Esophagus muscularis mucosa (tissue), 4 donors: ENCODE measurements around the gene GREB1. TPM values are rescaled to one million over a fixed set of nuclear protein-coding genes. Genes with fewer than 3 reads are reported as not detected.

Experiments used
- DNase-seq: peaks from one replicate; pipeline ENCODE4 v3.0.0-alpha.2; 2017; ENCODE audit errors: extremely low spot score
- H3K27ac ChIP-seq, 4 donors: fragments of 200-600 bp; sonication (generic); replicated peaks in 1 of 4; 1 replicate in 3 of 4; 2 replicates in 1 of 4; pipeline ENCODE4 v1.5.1; 2016 to 2019; ENCODE audit warnings: mild to moderate bottlenecking in 1 of 4
- H3K27me3 ChIP-seq, 4 donors: fragments of 200-600 bp; sonication (generic); one replicate each; pipeline versions ENCODE4 v1.5.1 to v1.6.0; 2016 to 2019
- H3K36me3 ChIP-seq, 4 donors: fragments of 200-600 bp; sonication (generic); one replicate each; pipeline ENCODE4 v1.5.1; 2016 to 2019
- H3K4me1 ChIP-seq, 4 donors: fragments of 200-600 bp; sonication (generic); one replicate each; pipeline ENCODE4 v1.5.1; 2016 to 2019
- H3K4me3 ChIP-seq, 4 donors: fragments of 200-600 bp; sonication (generic); 1 replicate in 2 of 4; 2 replicates in 2 of 4; pipeline ENCODE4 v1.5.1; 2016 to 2019; ENCODE audit warnings: mild to moderate bottlenecking in 4 of 4, moderate library complexity in 1 of 4
- H3K9me3 ChIP-seq, 4 donors: fragments of 200-600 bp; sonication (generic); 1 replicate in 3 of 4; 2 replicates in 1 of 4; pipeline ENCODE4 v1.5.1; 2016 to 2019
- EP300 ChIP-seq: sonication (generic); formaldehyde crosslinking; IDR thresholded peaks from one replicate; pipeline ENCODE4 v1.6.1; 2017; ENCODE audit warnings: antibody characterized with exemption
- POLR2A ChIP-seq: fragments of 450-650 bp; IDR thresholded peaks from one replicate; pipeline ENCODE4 v1.6.1; 2017; ENCODE audit warnings: antibody characterized with exemption, moderate library complexity, mild to moderate bottlenecking, low read depth
- POLR2AphosphoS5 ChIP-seq, 2 donors: sonication (generic); formaldehyde crosslinking; IDR thresholded peaks; one replicate each; pipeline ENCODE4 v1.6.1; 2017; ENCODE audit warnings: antibody characterized with exemption in 2 of 2
- WGBS: methylation state at CpG from one replicate; pipeline ENCODE4 v1.1.5; 2018; 5-methylcytosine and 5-hydroxymethylcytosine counted together
- intact Hi-C: fragments of 100-400 bp; cut with DNase I; formaldehyde crosslinking; loops from one replicate; pipeline ENCODE4 v1.15.1; 2023
- total RNA-seq, 4 donors: library from RNA; depleted of rRNA; stranded (reverse); fragments of >200 nt; gene quantifications; one replicate each; pipeline versions ENCODE4 v1.1.0 to v1.2.1, GENCODE V29; 2016
- TF ChIP-seq, protein P1 (sequence below), 3 experiments: fragments of 200-600 bp in 2 of 3; fragments of 450-650 bp in 1 of 3; sonication (generic) in 2 of 3; IDR thresholded peaks; one replicate each; pipeline ENCODE4 v1.5.1; 2017 to 2019; ENCODE audit warnings: antibody characterized with exemption in 3 of 3, mild to moderate bottlenecking in 2 of 3, moderate library complexity in 1 of 3

GREB1 gene
- total RNA-seq, 4 donors from 2014 or later, result 3.7 to 11.0 (median 7.7) TPM

DNA sequence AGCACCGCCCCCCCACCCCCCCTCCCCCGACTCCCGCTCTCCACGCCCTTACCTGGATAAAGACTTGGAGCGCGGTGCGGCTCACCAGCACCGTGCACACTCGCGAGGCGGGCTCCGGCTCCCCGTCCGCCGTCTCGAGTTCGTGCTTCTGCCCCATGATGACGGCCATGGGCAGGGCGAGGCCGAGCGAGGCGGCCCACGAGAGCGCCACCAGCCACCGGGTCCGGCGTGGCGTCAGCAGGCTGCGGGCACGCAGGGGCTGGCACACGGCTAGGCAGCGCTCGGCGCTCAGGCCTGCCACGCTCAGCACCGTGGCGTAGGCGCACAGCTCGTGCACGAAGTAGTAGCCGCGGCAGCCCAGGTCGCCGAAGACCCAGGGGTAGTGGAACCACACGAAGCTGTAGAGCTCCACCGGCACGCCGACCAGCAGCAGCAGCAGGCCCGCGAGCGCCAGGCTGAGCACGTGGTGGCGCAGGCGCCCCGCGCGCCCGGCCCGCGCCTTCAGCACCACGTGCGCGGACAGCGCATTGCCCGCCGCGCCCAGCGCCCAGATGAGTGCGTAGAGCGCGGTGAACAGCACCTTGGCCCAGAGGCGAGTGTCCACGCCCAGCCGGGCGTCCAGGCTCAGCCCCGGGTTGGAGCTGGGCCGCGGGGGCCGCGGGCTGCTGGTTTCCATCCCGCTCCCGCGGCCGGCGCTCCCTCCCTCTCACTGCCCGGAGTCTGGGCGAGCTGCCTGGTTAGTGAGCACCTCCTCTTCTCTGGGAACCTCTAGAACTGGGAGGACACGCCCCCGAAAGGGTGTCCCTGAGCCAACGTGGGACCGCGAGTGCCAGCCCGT is 135.8 kb downstream of the GREB1 start, which contains the start of gene NTSR2:
TSS of gene NTSR2 (minus strand) at position 742 of the 838 bp plus-strand sequence. CDS start at position 676, 66 bp downstream.
- Histone ChIP-seq H3K36me3 (no peaks in the 10 kb centered on the region), H3K4me1 (peaks cover 0 to 12% (median 11%) of the 10 kb centered on the region in 4 donors), H3K4me3 (peak within 1 kb of the TSS in 2 of 4 donors; percentile 12 to 19), H3K27me3 (peaks cover 0 to 48% (median 0%) of the 10 kb centered on the region in 4 donors), H3K9me3 (no peaks in the 10 kb centered on the region), H3K27ac (no peak within 1 kb of the TSS)
- intact Hi-C loops, result no loop called here
- DNase-seq, result no peak
- 56% methylated on average over 7 of the region's 93 CpGs for WGBS
- TF ChIP-seq POLR2AphosphoS5 (IDR thresholded peaks at IDR 0.05) (peak in 1 of 2 donors; percentile 29), POLR2A (no peak), EP300 (no peak)
- TF ChIP-seq, protein P1, sequence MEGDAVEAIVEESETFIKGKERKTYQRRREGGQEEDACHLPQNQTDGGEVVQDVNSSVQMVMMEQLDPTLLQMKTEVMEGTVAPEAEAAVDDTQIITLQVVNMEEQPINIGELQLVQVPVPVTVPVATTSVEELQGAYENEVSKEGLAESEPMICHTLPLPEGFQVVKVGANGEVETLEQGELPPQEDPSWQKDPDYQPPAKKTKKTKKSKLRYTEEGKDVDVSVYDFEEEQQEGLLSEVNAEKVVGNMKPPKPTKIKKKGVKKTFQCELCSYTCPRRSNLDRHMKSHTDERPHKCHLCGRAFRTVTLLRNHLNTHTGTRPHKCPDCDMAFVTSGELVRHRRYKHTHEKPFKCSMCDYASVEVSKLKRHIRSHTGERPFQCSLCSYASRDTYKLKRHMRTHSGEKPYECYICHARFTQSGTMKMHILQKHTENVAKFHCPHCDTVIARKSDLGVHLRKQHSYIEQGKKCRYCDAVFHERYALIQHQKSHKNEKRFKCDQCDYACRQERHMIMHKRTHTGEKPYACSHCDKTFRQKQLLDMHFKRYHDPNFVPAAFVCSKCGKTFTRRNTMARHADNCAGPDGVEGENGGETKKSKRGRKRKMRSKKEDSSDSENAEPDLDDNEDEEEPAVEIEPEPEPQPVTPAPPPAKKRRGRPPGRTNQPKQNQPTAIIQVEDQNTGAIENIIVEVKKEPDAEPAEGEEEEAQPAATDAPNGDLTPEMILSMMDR (IDR thresholded peaks at IDR 0.05), result peak in 2 of 3 experiments; percentile 7 to 13

DNA sequence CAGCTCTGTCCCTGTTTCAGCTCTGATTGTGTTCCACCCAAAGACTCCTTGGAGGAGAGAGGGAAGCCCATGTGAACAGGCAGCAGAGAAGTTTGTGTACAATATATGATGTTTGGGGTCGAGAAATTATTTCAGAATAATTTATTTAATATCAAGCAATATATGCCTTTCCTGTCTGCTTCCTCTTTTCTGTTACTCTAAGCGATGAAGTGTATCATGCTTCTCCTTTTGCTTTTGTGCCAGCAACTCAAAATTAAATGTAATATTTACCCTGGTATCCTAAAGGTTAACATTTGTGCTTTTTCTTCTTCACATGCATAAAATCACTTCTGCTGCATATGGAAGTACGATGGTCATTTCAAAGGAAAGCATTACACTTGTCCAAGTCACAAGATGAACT is 138.6 kb downstream of the GREB1 start:
- H3K9me3 ChIP-seq, result peaks cover 0 to 6% (median 0%) of the 10 kb centered on the region in 4 donors
- intact Hi-C loops, result no loop called here
- no peaks in the 10 kb centered on the region for H3K36me3 ChIP-seq
- WGBS, result 77% methylated on average over 3 of the region's 3 CpGs
- H3K27ac ChIP-seq, result no peak overlapping the region
- peaks cover 0 to 37% (median 0%) of the 10 kb centered on the region in 4 donors for H3K27me3 ChIP-seq
- TF ChIP-seq POLR2A (no peak), EP300 (no peak), POLR2AphosphoS5 (IDR thresholded peaks at IDR 0.05) (no peak)
- TF ChIP-seq, protein P1 (IDR thresholded peaks at IDR 0.05), result no peak
- H3K4me1 ChIP-seq, result peaks cover 0 to 12% (median 11%) of the 10 kb centered on the region in 4 donors
- H3K4me3 ChIP-seq, result no peak overlapping the region
- no peak for DNase-seq

DNA sequence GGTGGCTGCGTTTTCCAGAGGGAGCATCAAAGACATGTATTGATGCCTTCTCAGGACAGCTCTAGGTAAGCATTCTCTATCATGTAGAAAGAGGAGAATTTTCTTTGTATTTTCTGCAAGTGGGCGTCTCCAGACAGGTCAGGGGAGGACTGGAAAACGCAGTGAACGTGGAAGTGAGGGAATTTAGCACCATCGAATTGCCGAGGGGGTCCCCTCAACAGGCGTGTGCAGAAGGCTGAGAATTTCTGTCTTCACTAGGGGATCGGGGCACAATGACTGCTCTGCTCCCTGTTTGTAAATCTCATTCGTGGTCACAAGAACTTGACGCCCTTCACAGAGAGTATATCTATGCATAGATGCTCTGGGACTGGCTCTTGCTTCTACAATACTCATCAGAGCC is 141.1 kb downstream of the GREB1 start:
- no peak overlapping the region for H3K27ac ChIP-seq
- intact Hi-C loops, result no loop called here
- no peaks in the 10 kb centered on the region for H3K36me3 ChIP-seq
- WGBS, result 84% methylated on average over 10 of the region's 10 CpGs
- H3K27me3 ChIP-seq, result peaks cover 0 to 35% (median 0%) of the 10 kb centered on the region in 4 donors
- TF ChIP-seq EP300 (no peak), POLR2A (no peak), POLR2AphosphoS5 (IDR thresholded peaks at IDR 0.05) (no peak)
- TF ChIP-seq, protein P1 (IDR thresholded peaks at IDR 0.05), result no peak
- no peak overlapping the region for H3K4me3 ChIP-seq
- peaks cover 0 to 6% (median 0%) of the 10 kb centered on the region in 4 donors for H3K9me3 ChIP-seq
- peaks cover 0 to 4% (median 4%) of the 10 kb centered on the region in 4 donors for H3K4me1 ChIP-seq
- DNase-seq, result no peak

DNA sequence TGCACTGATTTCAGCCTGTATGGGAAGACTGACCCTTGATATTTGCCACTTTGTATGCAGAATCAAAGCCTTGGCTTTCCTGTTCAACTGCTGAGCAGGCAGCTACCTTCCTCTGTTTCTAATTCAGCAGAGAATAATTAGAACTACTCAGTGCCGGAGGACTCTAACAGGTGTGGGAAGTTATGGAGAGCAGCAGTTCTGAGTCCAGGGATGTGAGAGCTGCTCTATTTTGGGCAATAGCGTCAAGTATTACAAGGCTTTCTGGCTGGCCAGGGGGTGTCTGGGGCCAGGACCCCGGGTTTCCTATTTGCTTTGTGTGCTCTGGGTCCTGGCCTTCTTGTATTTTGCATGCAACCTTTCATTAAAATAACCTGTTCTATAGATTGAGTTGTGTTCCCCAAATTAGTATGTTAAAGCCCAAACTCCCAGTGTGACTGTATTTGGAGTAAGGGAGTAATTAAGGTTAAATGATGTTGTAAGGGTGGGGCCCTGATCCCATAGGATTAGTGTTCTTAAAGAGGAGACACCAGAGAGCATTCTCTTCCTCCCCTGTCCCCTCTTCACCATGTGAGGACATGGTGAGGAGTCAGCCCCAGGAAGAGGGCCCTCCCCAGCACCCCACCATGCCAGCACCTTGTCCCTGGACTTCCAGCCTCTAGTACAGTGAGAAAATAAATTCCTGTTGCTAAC is 141.7 kb downstream of the GREB1 start:
- 72% methylated on average over 3 of the region's 3 CpGs for WGBS
- no peak for DNase-seq

More for the DNA sequence above, 141.7 kb downstream of the GREB1 start:
- Histone ChIP-seq H3K27ac (no peak overlapping the region), H3K36me3 (no peaks in the 10 kb centered on the region), H3K27me3 (peaks cover 0 to 34% (median 0%) of the 10 kb centered on the region in 4 donors), H3K4me3 (no peak overlapping the region), H3K4me1 (no peaks in the 10 kb centered on the region), H3K9me3 (peaks cover 0 to 6% (median 0%) of the 10 kb centered on the region in 4 donors)
- TF ChIP-seq, protein P1 (IDR thresholded peaks at IDR 0.05), result no peak
- no peak for TF ChIP-seq EP300
- no peak for TF ChIP-seq POLR2AphosphoS5 (IDR thresholded peaks at IDR 0.05)
- TF ChIP-seq POLR2A, result no peak
- intact Hi-C loops, result no loop called here
